Measurements from ENCODE around the gene MBNL1.
"Not testable (repeated sequence)": the region's sequence is repeated elsewhere in the genome, so short reads cannot be mapped to it uniquely, and the experiment has no call there.

Gene MBNL1

GRCh38 chr3:152395764-152396163 lies 127.0 kb downstream of the MBNL1 start:
- no peak overlapping the region for H3K4me3 ChIP-seq (ENCODE audit: low read depth, low read length)

- H3K4me3 ChIP-seq (ENCODE audit: low read depth, low read length): no peak overlapping the region
Measured at GRCh38 chr3:152396867-152397266, 128.1 kb downstream of the MBNL1 start.

GRCh38 chr3:152397348-152397747 lies 128.6 kb downstream of the MBNL1 start:
- H3K4me3 ChIP-seq (ENCODE audit: low read depth, low read length): not testable (repeated sequence)

- H3K4me3 ChIP-seq (ENCODE audit: low read depth, low read length): no peak overlapping the region
Measured at GRCh38 chr3:152398495-152398894, 129.8 kb downstream of the MBNL1 start.

- H3K4me3 ChIP-seq (ENCODE audit: low read depth, low read length): no peak overlapping the region
Measured at GRCh38 chr3:152399374-152399773, 130.6 kb downstream of the MBNL1 start.

- H3K4me3 ChIP-seq (ENCODE audit: low read depth, low read length): no peak overlapping the region
Measured at GRCh38 chr3:152400887-152401286, 132.2 kb downstream of the MBNL1 start.

GRCh38 chr3:152402695-152403451 lies 134.1 kb downstream of the MBNL1 start:
- no peak overlapping the region for H3K4me3 ChIP-seq (ENCODE audit: low read depth, low read length)

- no peak overlapping the region for H3K4me3 ChIP-seq (ENCODE audit: low read depth, low read length)
Measured at GRCh38 chr3:152403632-152404066, 134.9 kb downstream of the MBNL1 start.

- no peak overlapping the region for H3K4me3 ChIP-seq (ENCODE audit: low read depth, low read length)
Measured at GRCh38 chr3:152404976-152405375, 136.2 kb downstream of the MBNL1 start.

- no peak overlapping the region for H3K4me3 ChIP-seq (ENCODE audit: low read depth, low read length)
Measured at GRCh38 chr3:152405915-152406802, 137.4 kb downstream of the MBNL1 start.

- no peak overlapping the region for H3K4me3 ChIP-seq (ENCODE audit: low read depth, low read length)
Measured at GRCh38 chr3:152413240-152413639, 144.5 kb downstream of the MBNL1 start.

GRCh38 chr3:152416808-152417580 lies 148.3 kb downstream of the MBNL1 start:
- no peak overlapping the region for H3K4me3 ChIP-seq (ENCODE audit: low read depth, low read length)

GRCh38 chr3:152419748-152420147 lies 151.0 kb downstream of the MBNL1 start:
- H3K4me3 ChIP-seq (ENCODE audit: low read depth, low read length): no peak overlapping the region

- no peak overlapping the region for H3K4me3 ChIP-seq (ENCODE audit: low read depth, low read length)
Measured at GRCh38 chr3:152421162-152421561, 152.4 kb downstream of the MBNL1 start.

GRCh38 chr3:152426393-152426792 lies 157.7 kb downstream of the MBNL1 start:
- H3K4me3 ChIP-seq (ENCODE audit: low read depth, low read length): no peak overlapping the region

- no peak overlapping the region for H3K4me3 ChIP-seq (ENCODE audit: low read depth, low read length)
Measured at GRCh38 chr3:152428577-152428976, 159.8 kb downstream of the MBNL1 start.

GRCh38 chr3:152430223-152431002 lies 161.7 kb downstream of the MBNL1 start:
- H3K4me3 ChIP-seq (ENCODE audit: low read depth, low read length): no peak overlapping the region

- no peak overlapping the region for H3K4me3 ChIP-seq (ENCODE audit: low read depth, low read length)
Measured at GRCh38 chr3:152434142-152434541, 165.4 kb downstream of the MBNL1 start.

- not testable (repeated sequence) for H3K4me3 ChIP-seq (ENCODE audit: low read depth, low read length)
Measured at GRCh38 chr3:152435210-152435609, 166.5 kb downstream of the MBNL1 start.

All from iPS-11a (cell line).